Measurements from ENCODE around the gene LPP. TPM values are rescaled to one million over a fixed set of nuclear protein-coding genes. Genes with fewer than 3 reads are reported as not detected.

LPP gene
- total RNA-seq, 1 experiment from 2014 or later: 264 TPM

DNA sequence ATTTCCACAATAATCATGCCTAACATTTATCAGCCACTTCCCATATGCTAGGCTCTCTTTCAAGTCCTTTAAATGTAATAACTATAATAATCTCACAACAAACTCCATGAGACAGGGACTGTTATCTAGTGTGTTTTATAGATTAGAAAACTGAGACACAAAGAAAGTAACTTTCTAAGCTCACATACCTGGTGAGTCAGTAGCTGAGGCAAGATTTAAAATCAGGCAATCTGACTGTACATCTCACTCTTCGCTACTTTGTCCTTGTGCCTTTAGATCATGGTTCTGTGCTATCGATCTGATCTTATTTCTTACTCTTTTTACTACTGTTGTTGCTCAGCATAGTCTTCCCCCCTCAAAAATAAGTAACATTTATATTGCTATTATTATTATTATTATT lies 295.5 kb downstream of the LPP start:
- CTCF ChIA-PET: no interaction called here
- intact Hi-C loops (cut with micrococcal nuclease; ENCODE audit: unreplicated experiment): no loop called here
- H3K27ac Mint-ChIP-seq (ENCODE audit: unreplicated experiment): no peak overlapping the region

DNA sequence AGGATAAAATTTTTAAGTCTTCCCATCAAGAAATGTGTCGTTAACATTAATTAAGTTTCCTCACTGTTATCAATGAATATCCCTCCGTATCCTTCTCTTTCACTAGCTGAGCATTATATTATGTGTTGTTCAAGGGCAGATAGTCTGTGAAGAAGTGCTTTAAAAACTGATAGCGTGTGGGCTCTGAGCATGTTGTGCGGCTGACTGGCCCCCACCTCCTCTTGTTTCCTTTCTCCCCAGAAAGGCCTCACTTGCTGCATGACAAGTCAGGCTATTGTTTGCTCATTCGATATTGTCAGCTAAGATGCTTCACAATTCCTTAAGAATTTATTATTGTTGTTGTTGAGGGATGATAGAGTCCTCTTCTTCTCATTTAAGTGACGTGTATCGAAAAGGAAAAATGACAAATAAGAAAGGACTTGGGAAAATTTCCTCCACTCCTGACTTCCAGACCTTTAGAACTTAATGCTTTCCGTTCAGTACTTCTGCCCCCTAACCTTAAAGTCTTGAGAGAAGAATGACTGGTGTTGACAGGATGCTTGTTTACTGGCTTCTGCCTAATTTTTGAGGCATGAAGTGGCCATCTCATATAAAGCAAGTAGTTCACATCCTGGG lies 298.3 kb downstream of the LPP start:
- TF ChIP-seq, protein P1, sequence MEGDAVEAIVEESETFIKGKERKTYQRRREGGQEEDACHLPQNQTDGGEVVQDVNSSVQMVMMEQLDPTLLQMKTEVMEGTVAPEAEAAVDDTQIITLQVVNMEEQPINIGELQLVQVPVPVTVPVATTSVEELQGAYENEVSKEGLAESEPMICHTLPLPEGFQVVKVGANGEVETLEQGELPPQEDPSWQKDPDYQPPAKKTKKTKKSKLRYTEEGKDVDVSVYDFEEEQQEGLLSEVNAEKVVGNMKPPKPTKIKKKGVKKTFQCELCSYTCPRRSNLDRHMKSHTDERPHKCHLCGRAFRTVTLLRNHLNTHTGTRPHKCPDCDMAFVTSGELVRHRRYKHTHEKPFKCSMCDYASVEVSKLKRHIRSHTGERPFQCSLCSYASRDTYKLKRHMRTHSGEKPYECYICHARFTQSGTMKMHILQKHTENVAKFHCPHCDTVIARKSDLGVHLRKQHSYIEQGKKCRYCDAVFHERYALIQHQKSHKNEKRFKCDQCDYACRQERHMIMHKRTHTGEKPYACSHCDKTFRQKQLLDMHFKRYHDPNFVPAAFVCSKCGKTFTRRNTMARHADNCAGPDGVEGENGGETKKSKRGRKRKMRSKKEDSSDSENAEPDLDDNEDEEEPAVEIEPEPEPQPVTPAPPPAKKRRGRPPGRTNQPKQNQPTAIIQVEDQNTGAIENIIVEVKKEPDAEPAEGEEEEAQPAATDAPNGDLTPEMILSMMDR (IDR thresholded peaks at IDR 0.05; ENCODE audit: unreplicated experiment): no peak
- intact Hi-C loops (cut with micrococcal nuclease; ENCODE audit: unreplicated experiment): no loop called here
- Mint-ChIP-seq H3K27me3 (ENCODE audit: unreplicated experiment) (no peaks in the 10 kb centered on the region), H3K4me3 (ENCODE audit: low read depth, unreplicated experiment) (no peak overlapping the region), H3K9me3 (ENCODE audit: low read depth, unreplicated experiment) (no peaks in the 10 kb centered on the region), H3K36me3 (ENCODE audit: insufficient read depth, unreplicated experiment) (no peaks in the 10 kb centered on the region), H3K4me1 (ENCODE audit: low read depth, unreplicated experiment) (peaks cover 12% of the 10 kb centered on the region), H3K27ac (ENCODE audit: unreplicated experiment) (no peak overlapping the region)
- CTCF ChIA-PET: no interaction called here
- no peak for DNase-seq
- no TSS peak for BruUV-seq (replicated peaks)

More for the DNA sequence above, 295.5 kb downstream of the LPP start:
- Mint-ChIP-seq H3K27me3 (ENCODE audit: unreplicated experiment) (no peaks in the 10 kb centered on the region), H3K9me3 (ENCODE audit: low read depth, unreplicated experiment) (no peaks in the 10 kb centered on the region), H3K4me1 (ENCODE audit: low read depth, unreplicated experiment) (peaks cover 12% of the 10 kb centered on the region), H3K4me3 (ENCODE audit: low read depth, unreplicated experiment) (no peak overlapping the region), H3K36me3 (ENCODE audit: insufficient read depth, unreplicated experiment) (no peaks in the 10 kb centered on the region)
- no peak for DNase-seq
- BruUV-seq (replicated peaks): no TSS peak
- TF ChIP-seq, protein P1 (IDR thresholded peaks at IDR 0.05; ENCODE audit: unreplicated experiment): no peak

DNA sequence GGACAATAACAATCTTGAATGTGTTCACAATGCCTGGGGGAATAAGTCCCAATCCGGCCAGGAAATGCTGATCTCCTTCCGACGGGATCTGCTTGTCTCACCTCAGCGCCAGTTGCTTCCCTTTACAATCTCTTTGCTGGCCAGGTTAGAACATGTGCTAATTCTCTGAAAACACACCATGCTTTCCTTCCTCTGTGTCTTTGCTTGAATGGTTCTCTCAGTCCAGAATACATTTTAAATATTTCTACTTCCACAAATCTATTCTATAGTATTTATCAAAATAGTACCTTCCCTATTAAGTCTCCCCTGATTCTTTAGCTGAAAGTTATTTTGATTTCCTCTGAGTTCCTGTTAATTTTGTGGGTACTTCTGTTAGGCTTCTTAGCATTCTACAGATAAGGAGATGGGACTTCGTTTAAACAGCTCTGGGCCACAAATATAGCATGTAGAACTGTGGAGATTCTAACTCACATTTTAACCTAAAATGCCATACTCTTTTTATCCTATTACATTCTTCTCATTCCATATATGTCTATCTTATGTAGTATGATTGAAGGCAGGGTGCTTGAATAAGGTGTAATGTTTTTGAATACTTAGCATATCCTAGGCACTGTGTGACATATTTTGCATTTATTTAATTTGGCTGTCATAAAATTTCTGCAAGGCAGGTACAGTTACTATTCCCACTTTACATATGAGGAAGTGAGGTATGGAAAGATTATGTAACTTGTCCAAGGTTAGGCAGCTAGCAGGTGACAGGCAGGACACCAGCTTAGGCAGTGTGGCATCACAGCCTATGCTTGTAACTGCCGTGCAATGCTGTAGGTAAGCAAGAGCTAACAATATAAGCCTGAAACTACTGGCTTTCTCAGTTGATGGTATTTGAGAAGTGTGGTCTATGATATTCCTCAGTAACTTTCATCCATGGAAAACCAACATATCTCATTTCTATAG lies 299.8 kb downstream of the LPP start:
- CTCF ChIA-PET: interaction anchor here (1.0 kb wide), 1 partner anchor 20 kb away, joined by 3 read pairs; no protein-coding TSS in a partner anchor
- no peaks in the 10 kb centered on the region for H3K36me3 Mint-ChIP-seq (ENCODE audit: insufficient read depth, unreplicated experiment)
- DNase-seq: no peak
- H3K27ac Mint-ChIP-seq (ENCODE audit: unreplicated experiment): no peak overlapping the region
- no peak overlapping the region for H3K4me3 Mint-ChIP-seq (ENCODE audit: low read depth, unreplicated experiment)
- no TSS peak for BruUV-seq (replicated peaks)
- H3K4me1 Mint-ChIP-seq (ENCODE audit: low read depth, unreplicated experiment): peaks cover 13% of the 10 kb centered on the region
- intact Hi-C loops (cut with micrococcal nuclease; ENCODE audit: unreplicated experiment): no loop called here
- TF ChIP-seq, protein P1 (IDR thresholded peaks at IDR 0.05; ENCODE audit: unreplicated experiment): no peak
- no peaks in the 10 kb centered on the region for H3K9me3 Mint-ChIP-seq (ENCODE audit: low read depth, unreplicated experiment)
- H3K27me3 Mint-ChIP-seq (ENCODE audit: unreplicated experiment): no peaks in the 10 kb centered on the region

DNA sequence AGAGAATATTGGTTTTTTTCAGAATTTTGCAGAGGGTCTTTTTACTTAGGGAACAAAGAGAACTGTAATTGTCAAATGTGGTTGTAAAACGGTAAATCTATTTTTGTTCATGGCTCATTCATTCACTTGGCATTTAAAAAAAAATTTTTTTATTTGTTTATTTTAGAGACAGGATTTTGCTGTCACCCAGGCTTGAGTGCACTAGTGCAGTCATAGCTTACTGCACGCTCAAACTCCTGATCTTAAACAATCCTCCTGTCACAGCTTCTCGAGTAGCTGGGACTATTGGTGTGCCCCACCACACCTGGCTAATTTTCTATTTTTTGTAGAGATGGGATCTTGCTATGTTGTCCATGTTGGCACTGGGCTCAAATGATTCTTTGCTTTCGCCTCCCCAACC lies 301.8 kb downstream of the LPP start:
- Mint-ChIP-seq H3K9me3 (ENCODE audit: low read depth, unreplicated experiment) (no peaks in the 10 kb centered on the region), H3K27ac (ENCODE audit: unreplicated experiment) (no peak overlapping the region), H3K4me1 (ENCODE audit: low read depth, unreplicated experiment) (peaks cover 20% of the 10 kb centered on the region), H3K36me3 (ENCODE audit: insufficient read depth, unreplicated experiment) (no peaks in the 10 kb centered on the region), H3K27me3 (ENCODE audit: unreplicated experiment) (no peaks in the 10 kb centered on the region), H3K4me3 (ENCODE audit: low read depth, unreplicated experiment) (no peak overlapping the region)
- CTCF ChIA-PET: no interaction called here
- no peak for DNase-seq
- intact Hi-C loops (cut with micrococcal nuclease; ENCODE audit: unreplicated experiment): no loop called here
- no TSS peak for BruUV-seq (replicated peaks)
- TF ChIP-seq, protein P1 (IDR thresholded peaks at IDR 0.05; ENCODE audit: unreplicated experiment): no peak
